ENCODE data around the gene PABPN1L. TPM values are rescaled to one million over a fixed set of nuclear protein-coding genes. Genes with fewer than 3 reads are reported as not detected.

The PABPN1L gene
- total RNA-seq, 2 donors from 2014 or later = not detected

DNA sequence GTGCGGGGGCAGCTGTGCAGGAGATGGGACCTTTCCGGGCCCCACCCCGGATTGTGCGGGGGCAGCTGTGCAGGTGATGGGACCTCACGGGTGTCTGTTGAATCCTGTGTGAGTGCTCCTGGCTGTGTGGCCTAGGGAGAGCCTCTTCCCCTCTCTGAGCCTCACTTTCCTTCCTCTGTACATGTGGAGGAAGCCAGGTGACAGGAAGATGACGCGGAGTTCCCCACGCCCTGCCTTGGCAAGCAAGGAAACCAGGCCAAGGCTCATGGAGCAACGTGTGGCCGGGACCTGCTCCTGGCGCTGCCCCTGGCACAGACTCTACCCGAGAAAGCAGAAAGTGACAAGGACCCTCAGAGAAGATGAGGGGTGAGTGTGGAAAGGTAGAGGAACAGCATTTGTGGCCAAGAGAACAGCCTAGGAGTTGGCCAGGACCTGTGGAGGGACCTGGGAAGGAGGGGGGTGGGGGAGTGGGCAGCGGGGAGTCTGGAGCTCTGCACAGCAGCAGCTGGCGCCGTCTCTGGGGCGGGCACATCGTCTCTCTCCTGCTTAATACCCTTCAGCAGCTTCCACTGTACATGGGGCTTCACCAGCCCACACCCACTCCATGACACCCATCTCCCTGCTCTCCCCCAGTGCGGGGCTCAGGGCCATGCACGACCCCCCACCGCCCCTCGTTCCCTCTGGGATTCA is 38.4 kb upstream of the PABPN1L start:
- Histone ChIP-seq H3K4me3 (no peak overlapping the region), H3K27me3 (no peaks in the 10 kb centered on the region), H3K9me3 (no peaks in the 10 kb centered on the region), H3K27ac (no peak overlapping the region), H3K4me1 (peaks cover 0 to 24% of the 10 kb centered on the region in 2 donors), H3K36me3 (no peaks in the 10 kb centered on the region)
- TF ChIP-seq CTCF (IDR thresholded peaks at IDR 0.05) = no peak
- DNase-seq (ENCODE audit: low spot score) = no peak

DNA sequence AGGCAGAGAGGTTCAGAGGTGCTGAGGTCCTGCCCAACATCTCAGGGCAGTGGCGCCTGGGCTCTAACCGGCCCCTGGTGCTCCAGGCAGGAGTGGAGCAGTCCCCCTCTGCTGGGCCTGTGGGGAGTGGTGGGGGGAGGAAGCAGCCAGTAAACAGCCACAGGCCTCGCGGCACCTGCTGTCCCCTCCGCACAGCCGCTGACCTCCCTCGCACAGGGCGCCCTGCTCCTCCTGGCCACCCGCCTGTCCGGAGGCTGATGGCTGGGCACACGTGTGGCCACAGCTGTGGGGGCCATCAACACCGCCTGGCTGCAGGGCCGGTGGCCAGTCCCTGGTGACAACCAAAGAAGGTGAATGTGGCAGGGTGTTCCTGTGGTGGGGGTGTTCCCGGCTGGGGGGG is 36.8 kb upstream of the PABPN1L start:
- no peak overlapping the region for H3K27ac ChIP-seq
- H3K4me1 ChIP-seq = peaks cover 0 to 14% of the 10 kb centered on the region in 2 donors

GRCh38 chr16:88902744-88903143 is 36.3 kb upstream of the PABPN1L start:
- Histone ChIP-seq H3K4me3 (no peak overlapping the region), H3K9me3 (no peaks in the 10 kb centered on the region), H3K27me3 (no peaks in the 10 kb centered on the region), H3K36me3 (no peaks in the 10 kb centered on the region), H3K4me1 (peaks cover 0 to 14% of the 10 kb centered on the region in 2 donors), H3K27ac (no peak overlapping the region)
- TF ChIP-seq CTCF (IDR thresholded peaks at IDR 0.05) = no peak
- DNase-seq (ENCODE audit: low spot score) = no peak

More for the DNA sequence above, 36.8 kb upstream of the PABPN1L start:
- no peaks in the 10 kb centered on the region for H3K27me3 ChIP-seq
- TF ChIP-seq CTCF (IDR thresholded peaks at IDR 0.05) = no peak
- DNase-seq (ENCODE audit: low spot score) = no peak
- no peak overlapping the region for H3K4me3 ChIP-seq
- no peaks in the 10 kb centered on the region for H3K9me3 ChIP-seq
- H3K36me3 ChIP-seq = no peaks in the 10 kb centered on the region

- Histone ChIP-seq H3K4me1 (peaks cover 0 to 14% of the 10 kb centered on the region in 2 donors), H3K27ac (no peak overlapping the region), H3K36me3 (peaks cover 1% of the 10 kb centered on the region), H3K27me3 (no peaks in the 10 kb centered on the region), H3K4me3 (no peak overlapping the region), H3K9me3 (no peaks in the 10 kb centered on the region)
- TF ChIP-seq CTCF (IDR thresholded peaks at IDR 0.05) = no peak
- DNase-seq (ENCODE audit: low spot score) = no peak
These were observed 35.4 kb upstream of the PABPN1L start for GRCh38 chr16:88901718-88902337.

GRCh38 chr16:88900662-88901052 is 34.2 kb upstream of the PABPN1L start:
- Histone ChIP-seq H3K27me3 (no peaks in the 10 kb centered on the region), H3K36me3 (peaks cover 5% of the 10 kb centered on the region), H3K27ac (no peak overlapping the region), H3K9me3 (no peaks in the 10 kb centered on the region), H3K4me1 (peaks cover 0 to 6% of the 10 kb centered on the region in 2 donors), H3K4me3 (no peak overlapping the region)
- DNase-seq (ENCODE audit: low spot score) = no peak
- TF ChIP-seq CTCF (IDR thresholded peaks at IDR 0.05) = no peak
